DLD1 (cell line): ENCODE measurements around the gene PRELP.

Source experiments
- in situ Hi-C: cut with HindIII; loops from 2 replicates; pipeline ENCODE4 v1.10.0; 2017; ENCODE audit warnings: low sequenced_read_pairs

The PRELP gene

DNA sequence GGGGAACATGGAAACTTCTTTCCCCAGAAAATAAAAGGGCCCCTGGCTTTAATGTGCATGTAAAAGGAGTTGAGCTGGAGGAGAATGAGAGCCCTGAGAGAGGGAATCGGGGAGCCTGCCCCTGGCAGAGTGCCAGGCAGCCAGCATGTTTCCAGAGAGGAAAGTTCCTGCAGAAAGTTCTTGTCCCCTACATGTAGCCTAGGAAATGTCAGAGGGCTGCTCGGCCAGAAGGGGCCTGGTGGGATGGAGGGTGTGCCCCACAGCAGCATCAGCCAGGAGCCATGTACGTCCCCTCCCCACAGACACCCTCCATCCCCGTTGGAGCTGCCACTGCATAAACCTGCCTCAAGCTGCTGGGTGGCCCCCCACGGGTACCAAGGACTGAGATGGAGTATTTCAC, 5.4 kb upstream of the PRELP start:
- in situ Hi-C loops: loop anchor here (25.0 kb wide), 1 partner anchor 108 kb away; the partner anchor contains the start of gene FMOD

- in situ Hi-C loops: loop anchor here (25.0 kb wide), 1 partner anchor 110 kb away; the partner anchor contains the start of gene FMOD
Measured at GRCh38 chr1:203471841-203472240, 3.8 kb upstream of the PRELP start.

DNA sequence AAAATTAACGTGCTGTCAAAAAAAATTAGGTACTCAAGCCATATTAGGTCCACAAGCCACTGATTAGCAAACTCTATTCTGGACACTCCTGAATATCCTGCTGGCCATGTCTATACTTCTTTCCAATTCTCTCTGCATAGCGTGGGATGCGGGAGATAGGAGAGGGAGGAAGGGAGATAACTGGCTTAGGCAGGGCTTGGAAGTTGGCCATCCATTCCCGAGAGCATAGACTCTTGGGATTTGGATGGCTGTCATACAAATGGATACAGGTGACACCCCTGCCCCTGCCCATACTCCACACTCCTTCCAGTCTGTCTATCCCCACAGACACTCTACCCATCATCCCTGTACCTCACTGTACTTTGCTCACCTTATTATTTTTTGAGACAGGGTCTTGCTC, 2.3 kb upstream of the PRELP start:
- in situ Hi-C loops: loop anchor here (25.0 kb wide), 1 partner anchor 111 kb away; the partner anchor contains the start of gene FMOD

DNA sequence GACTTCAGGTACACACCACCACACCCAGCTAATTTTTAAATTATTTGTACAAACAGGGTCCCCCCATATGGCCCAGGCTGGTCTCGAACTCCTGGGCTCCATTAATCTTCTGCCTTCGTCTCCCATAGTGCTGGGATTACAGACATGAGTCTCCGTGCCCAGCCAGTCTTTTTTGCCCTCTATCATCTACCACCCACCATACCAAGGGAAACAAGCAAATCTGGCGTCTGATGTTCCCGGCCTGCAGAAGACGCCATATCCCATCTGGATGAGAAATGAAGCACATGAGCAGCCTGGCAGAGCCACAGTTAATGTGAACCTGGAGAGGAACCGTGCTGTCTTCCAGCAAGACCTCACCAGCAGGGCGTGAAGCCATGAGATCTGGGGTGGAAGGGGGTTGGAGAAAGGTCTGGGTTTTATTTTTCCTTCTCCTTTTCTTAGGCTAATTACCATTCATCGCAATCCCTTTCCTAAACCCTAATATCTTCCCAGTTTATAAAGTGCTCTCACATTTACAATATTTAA, 1.8 kb upstream of the PRELP start:
- in situ Hi-C loops: loop anchor here (25.0 kb wide), 1 partner anchor 112 kb away; the partner anchor contains the start of gene FMOD

DNA sequence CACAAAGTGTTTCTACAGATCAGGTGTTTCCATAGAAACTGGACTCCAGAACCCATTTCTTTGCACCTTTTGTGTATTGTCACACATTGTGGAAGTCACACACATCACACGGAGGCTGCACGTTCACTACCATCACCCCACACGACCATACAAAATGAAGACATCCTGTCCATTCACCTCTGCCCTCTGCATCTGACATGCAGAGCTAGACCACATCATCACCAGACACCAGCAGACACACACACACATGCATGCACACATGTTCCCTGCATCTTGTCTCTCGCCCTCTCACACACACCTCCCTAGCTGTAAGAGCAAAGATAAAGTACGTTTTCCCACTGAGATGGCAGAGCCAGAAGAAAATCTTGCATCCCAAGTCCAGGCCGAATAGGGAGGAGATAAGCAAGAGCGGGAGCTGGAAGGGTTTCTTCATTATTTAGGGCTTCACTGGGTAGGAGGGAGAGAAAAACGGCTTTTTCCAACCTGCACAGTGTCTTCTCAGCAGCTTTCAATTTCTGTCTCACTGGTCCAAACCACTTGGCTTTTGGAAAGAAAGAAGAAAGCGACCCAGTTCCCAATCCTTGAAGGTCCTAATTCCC, 709 bp downstream of the PRELP start:
- in situ Hi-C loops: loop anchor here (5.0 kb wide), 1 partner anchor 71 kb away; no protein-coding TSS in a partner anchor

- in situ Hi-C loops: loop anchor here (5.0 kb wide), 1 partner anchor 70 kb away; no protein-coding TSS in a partner anchor
Measured at GRCh38 chr1:203477748-203478147, 2.1 kb downstream of the PRELP start.

GRCh38 chr1:203478231-203478630, 2.6 kb downstream of the PRELP start:
- in situ Hi-C loops: loop anchor here (5.0 kb wide), 1 partner anchor 69 kb away; no protein-coding TSS in a partner anchor

DNA sequence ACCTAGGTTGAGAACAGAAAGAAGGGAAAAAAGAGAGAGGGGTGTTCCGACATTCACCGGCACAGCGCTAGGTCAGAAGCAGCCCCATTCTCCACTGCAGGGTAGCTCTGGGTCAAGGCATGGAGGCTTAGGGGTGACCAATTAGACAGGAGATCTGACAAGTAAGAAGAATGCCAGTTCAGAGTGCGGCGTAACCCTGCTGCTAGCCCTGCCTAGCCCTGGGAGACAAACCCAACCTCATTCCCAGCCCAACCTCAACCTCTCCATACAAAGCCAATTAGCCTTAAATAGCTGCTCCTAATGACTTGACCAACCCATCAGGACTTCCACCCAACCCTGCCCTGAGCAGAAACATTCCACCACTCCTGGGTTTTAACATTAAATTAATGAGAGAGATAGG, 3.4 kb downstream of the PRELP start:
- in situ Hi-C loops: loop anchor here (5.0 kb wide), 1 partner anchor 68 kb away; no protein-coding TSS in a partner anchor

DNA sequence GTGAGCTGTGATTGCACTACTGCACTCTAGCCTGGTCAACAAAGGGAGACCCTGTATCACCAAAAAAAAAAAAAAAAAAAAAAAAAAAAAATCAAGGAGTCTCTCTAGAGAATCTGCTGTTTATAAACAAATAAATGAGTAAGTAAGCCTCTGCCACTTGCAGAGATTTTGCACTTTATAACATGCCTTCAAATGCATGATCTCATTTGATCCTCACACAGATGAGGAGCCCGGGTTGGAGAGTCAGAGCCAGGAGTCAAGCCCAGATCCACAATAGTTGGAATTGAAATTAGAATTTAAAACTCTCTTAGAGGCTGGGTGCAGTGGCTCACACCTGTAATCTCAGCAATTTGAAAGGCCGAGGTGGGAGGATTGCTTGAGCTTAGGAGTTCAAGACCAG, 4.0 kb downstream of the PRELP start:
- in situ Hi-C loops: loop anchor here (5.0 kb wide), 1 partner anchor 68 kb away; no protein-coding TSS in a partner anchor

- in situ Hi-C loops: no loop called here
Measured at GRCh38 chr1:203480084-203480483, 4.5 kb downstream of the PRELP start.

GRCh38 chr1:203480525-203481084, 5.0 kb downstream of the PRELP start:
- in situ Hi-C loops: no loop called here

- in situ Hi-C loops: no loop called here
Measured at GRCh38 chr1:203481196-203481595, 5.6 kb downstream of the PRELP start.

DNA sequence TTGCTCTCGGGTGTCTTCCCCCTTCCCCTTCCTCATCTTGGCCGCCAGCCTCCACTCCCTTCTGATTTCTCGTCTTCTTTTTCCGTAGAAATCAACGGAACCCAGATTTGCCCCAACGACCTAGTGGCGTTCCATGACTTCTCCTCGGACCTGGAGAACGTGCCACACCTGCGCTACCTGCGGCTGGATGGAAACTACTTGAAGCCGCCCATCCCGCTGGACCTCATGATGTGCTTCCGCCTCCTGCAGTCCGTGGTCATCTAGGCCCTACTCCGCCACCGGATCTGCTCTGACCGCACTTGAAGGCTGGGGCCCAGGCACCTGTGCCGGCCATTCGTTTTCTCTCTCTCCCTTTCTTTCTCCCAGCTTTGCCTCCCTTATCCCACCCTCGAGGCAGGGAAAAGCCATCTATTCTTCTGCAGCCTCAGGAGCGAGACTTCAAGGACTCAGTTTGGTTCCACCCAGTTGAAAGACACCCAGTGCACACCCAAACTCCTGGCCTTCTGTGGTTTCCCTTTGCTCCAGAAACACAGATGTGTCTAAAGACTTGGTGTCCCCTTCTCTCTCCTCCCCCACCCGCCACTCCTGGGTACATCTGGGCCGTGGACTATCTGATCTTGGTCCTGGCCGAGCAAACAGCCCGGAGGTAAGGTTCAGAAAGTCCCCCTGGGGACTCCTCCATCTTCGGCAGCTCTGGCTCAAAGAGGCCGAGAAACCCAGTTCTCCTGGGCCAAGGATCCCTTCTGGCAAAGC, 11.2 kb downstream of the PRELP start:
- in situ Hi-C loops: no loop called here

DNA sequence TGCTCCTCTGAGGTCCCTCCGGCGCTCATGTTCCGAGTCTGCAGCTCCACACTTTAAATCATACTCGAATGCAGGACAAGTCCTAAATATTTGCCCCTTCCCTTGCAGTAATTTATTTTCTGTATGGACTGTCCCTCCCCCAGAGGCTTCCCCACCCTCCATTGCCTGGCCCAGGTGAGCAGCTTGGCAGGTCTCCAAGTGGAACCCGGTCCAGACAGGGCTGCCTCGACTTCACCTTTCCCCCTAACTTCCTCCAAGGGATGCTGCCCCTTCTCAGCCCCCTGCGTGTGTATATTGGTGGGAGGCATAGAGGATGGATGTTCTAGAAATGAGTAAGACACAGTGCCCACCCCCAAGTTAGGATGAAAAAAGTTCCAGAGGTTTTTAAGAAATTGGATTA, 12.9 kb downstream of the PRELP start:
- in situ Hi-C loops: no loop called here

DNA sequence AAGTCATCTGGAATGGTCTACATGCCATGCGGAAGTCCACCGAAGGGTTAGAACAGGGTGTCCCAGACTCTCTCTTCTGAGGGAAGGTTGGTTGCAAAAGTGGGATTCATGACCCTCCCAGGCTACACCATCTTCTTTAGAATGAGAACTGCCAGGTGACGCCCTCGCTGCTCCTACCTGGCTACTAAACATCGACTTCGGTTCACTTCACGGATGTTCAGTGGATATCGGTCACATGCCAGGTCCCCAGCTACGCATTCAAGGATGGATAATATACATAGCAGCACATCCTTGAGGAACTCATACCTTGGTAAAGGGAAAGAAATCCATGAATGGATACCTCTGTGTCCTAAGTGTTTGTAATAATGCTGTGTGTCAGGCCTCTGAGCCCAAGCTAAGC, 15.0 kb downstream of the PRELP start:
- in situ Hi-C loops: no loop called here

- in situ Hi-C loops: no loop called here
Measured at GRCh38 chr1:203491664-203492063, 16.1 kb downstream of the PRELP start.

- in situ Hi-C loops: no loop called here
Measured at GRCh38 chr1:203492082-203492747, 16.6 kb downstream of the PRELP start.

GRCh38 chr1:203492748-203493130, 17.1 kb downstream of the PRELP start:
- in situ Hi-C loops: no loop called here

DNA sequence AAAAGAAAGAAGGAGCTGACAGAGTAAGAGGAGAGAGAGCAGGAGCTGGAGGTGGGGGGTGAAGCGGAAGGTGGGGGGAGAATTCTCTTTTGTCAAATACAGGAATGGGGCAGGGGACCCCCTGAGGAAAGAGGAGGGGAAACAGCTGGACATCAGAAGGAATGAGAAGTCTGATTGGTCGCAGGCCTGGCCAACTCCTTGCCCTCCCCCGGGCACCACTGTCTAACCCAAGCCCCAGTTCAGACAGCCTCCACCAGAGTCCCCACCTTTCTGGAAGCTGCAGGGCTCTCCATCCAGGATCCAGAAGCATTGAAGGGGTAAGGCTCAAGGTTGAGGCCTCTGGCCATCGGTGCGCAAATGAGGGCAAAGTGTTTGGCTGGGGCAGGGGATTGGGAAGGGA, 18.3 kb downstream of the PRELP start, which contains the start of gene OPTC:
Gene OPTC, plus strand, starts transcription at position 253 of the 400 bp plus-strand sequence. CDS start 1,853 bp downstream, outside the sequence.
- in situ Hi-C loops: no loop called here

GRCh38 chr1:203495845-203496244, 20.2 kb downstream of the PRELP start:
- in situ Hi-C loops: no loop called here
